Gastrocnemius medialis (tissue), 4 donors: ENCODE measurements around the gene SPIRE1.
A peak's percentile ranks its signal among the peaks of the same experiment; 100 is the strongest.

Experiments used
- CTCF ChIP-seq, 5 experiments: fragments of 450-650 bp in 3 of 5; fragments of 200-600 bp in 2 of 5; sonication (generic) in 2 of 5; IDR thresholded peaks in 4 of 5; conservative IDR thresholded peaks in 1 of 5; 1 replicate in 4 of 5; 2 replicates in 1 of 5; pipeline ENCODE4 v1.5.1; 2016 to 2019; ENCODE audit warnings: antibody characterized with exemption in 5 of 5, mild to moderate bottlenecking in 3 of 5, moderate library complexity in 3 of 5
- POLR2A ChIP-seq, 2 donors: fragments of 450-650 bp; IDR thresholded peaks; one replicate each; pipeline ENCODE4 v1.6.1; 2017; ENCODE audit warnings: antibody characterized with exemption in 2 of 2, mild to moderate bottlenecking in 2 of 2, moderate library complexity in 2 of 2

DNA sequence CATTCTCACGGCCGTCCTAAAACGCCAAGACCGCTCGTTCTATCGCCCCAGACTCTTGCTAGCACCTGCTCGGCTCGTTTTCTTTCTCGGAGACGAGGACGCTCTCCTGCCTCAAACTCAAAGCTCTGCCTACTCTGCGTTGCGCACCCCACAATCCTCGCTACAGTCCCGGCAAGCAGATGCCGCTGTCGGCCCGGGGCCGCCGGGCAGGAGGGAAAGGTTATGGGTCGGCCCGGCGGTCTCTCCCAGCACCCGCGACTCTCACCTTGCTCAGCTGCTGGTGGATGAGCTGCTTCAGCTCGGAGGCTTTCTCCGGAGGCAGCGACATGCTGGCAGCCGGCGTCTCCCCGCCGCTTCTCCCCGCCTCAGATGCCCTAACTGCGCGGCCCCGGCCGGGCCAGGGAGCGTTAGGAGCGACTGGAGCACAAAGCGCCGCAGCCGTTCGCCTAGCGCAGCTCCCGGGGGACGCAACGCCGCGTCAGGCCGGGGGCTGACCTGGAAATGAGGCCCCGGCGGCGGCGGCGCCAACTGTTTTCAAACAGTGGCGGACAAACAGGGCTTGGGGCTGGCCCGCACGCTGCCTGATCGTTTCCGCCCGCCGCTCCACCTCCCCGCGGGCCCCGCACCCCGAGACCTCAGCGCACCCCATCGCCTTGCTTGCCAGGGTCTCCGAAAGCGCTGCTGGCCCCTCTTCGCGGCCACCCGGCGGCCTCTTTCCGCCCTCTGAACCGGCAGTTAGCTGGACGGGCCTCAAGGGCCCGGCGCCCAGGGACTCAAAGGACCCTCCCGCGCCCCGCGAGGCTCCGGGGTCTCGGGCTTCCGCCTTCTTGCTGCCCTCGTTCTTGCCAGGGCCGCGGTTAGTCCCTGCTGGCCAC lies 44.6 kb upstream of the SPIRE1 start, which contains the start of the genes CEP76 and PSMG2:
- peak in 2 of 5 experiments; percentile 6 to 16 for TF ChIP-seq CTCF (IDR thresholded peaks at IDR 0.05 in 4 of 5, conservative IDR thresholded peaks at IDR 0.05 in 1 of 5)
- peak; percentile 76 to 84 for TF ChIP-seq POLR2A (IDR thresholded peaks at IDR 0.05)
